ENCODE measurements around the gene PAGE1.
"Not testable (repeated sequence)": the region's sequence is repeated elsewhere in the genome, so short reads cannot be mapped to it uniquely, and the experiment has no call there.

PAGE1 gene

GRCh38 chrX:49695276-49696180 is at the start of gene PAGE1:
Gene PAGE1 (minus strand): TSS chrX:49695984. CDS start chrX:49694770, 1,214 bp downstream.
- no peak within 1 kb of the TSS for H3K4me3 ChIP-seq (ENCODE audit: low read depth, low read length)
- DNase-seq (ENCODE audit: low read depth): no peak
- no peak for TF ChIP-seq CTCF (IDR thresholded peaks at IDR 0.05; ENCODE audit: control insufficient read depth, extremely low read depth, insufficient read depth)

- not testable (repeated sequence) for H3K4me3 ChIP-seq (ENCODE audit: low read depth, low read length); DNase-seq (ENCODE audit: low read depth)
Measured at GRCh38 chrX:49741501-49741900, 45.7 kb upstream of the PAGE1 start.

GRCh38 chrX:49727847-49728246 is 32.1 kb upstream of the PAGE1 start:
- no peak for TF ChIP-seq CTCF (IDR thresholded peaks at IDR 0.05; ENCODE audit: control insufficient read depth, extremely low read depth, insufficient read depth)
- no peak for DNase-seq (ENCODE audit: low read depth)
- no peak overlapping the region for H3K4me3 ChIP-seq (ENCODE audit: low read depth, low read length)

- no peak for DNase-seq (ENCODE audit: low read depth)
- H3K4me3 ChIP-seq (ENCODE audit: low read depth, low read length): no peak overlapping the region
- no peak for TF ChIP-seq CTCF (IDR thresholded peaks at IDR 0.05; ENCODE audit: control insufficient read depth, extremely low read depth, insufficient read depth)
Measured at GRCh38 chrX:49726966-49727365, 31.2 kb upstream of the PAGE1 start.

- H3K4me3 ChIP-seq (ENCODE audit: low read depth, low read length): no peak overlapping the region
- TF ChIP-seq CTCF (IDR thresholded peaks at IDR 0.05; ENCODE audit: control insufficient read depth, extremely low read depth, insufficient read depth): no peak
- DNase-seq (ENCODE audit: low read depth): no peak
Measured at GRCh38 chrX:49725923-49726904, 30.4 kb upstream of the PAGE1 start.

- DNase-seq (ENCODE audit: low read depth): no peak
- no peak for TF ChIP-seq CTCF (IDR thresholded peaks at IDR 0.05; ENCODE audit: control insufficient read depth, extremely low read depth, insufficient read depth)
- no peak overlapping the region for H3K4me3 ChIP-seq (ENCODE audit: low read depth, low read length)
Measured at GRCh38 chrX:49725401-49725800, 29.6 kb upstream of the PAGE1 start.

- H3K4me3 ChIP-seq (ENCODE audit: low read depth, low read length); DNase-seq (ENCODE audit: low read depth): not testable (repeated sequence)
Measured at GRCh38 chrX:49720106-49720505, 24.3 kb upstream of the PAGE1 start.
